CD4-positive, alpha-beta T cell (primary cell): Measurements from ENCODE around the gene KDM4B. TPM values are rescaled to one million over a fixed set of nuclear protein-coding genes. Genes with fewer than 3 reads are reported as not detected.

Source experiments
- ATAC-seq: fragments of 200-7000 bp; cut with Tn5 transposase; one replicate; pipeline ENCODE4 v1.10.0; 2022; ENCODE audit warnings: mild to moderate bottlenecking; ENCODE audit not compliant: poor library complexity
- CTCF ChIA-PET: fragments of 350-600 bp; sonication (Branson Sonifier 250); formaldehyde crosslinking; loops from one replicate; lab custom pipeline; 2021; ENCODE audit warnings: antibody characterized with exemption, inconsistent platforms; lab: Charles Lee
- POLR2A ChIA-PET: fragments of 350-600 bp; sonication (Branson Sonifier 250); formaldehyde crosslinking; loops from one replicate; lab custom pipeline; 2021; ENCODE audit warnings: antibody characterized with exemption, inconsistent platforms; lab: Charles Lee
- DNase-seq, 14 experiments: peaks; one replicate each; pipeline ENCODE4 v3.0.0-alpha.2; 2013 to 2020; ENCODE audit warnings: mixed read lengths in 2 of 14
- H3K27ac ChIP-seq, 2 donors: one replicate each; pipeline versions ENCODE4 v1.5.1 to v1.7.0; 2013; ENCODE audit warnings: low read length in 2 of 2, low read depth in 1 of 2, mild to moderate bottlenecking in 1 of 2
- H3K27me3 ChIP-seq, 2 experiments: 1 replicate in 1 of 2; 2 replicates in 1 of 2; pipeline versions ENCODE4 v1.6.1 to v1.7.0; 2013; ENCODE audit warnings: low read length in 2 of 2, control low read depth in 1 of 2, mild to moderate bottlenecking in 1 of 2, moderate library complexity in 1 of 2; ENCODE audit not compliant: insufficient read depth in 2 of 2, control insufficient read depth in 1 of 2
- H3K36me3 ChIP-seq: one replicate; pipeline ENCODE4 v1.6.1; 2013; ENCODE audit warnings: low read length, control low read depth; ENCODE audit not compliant: insufficient read depth
- H3K4me1 ChIP-seq: one replicate; pipeline ENCODE4 v1.6.1; 2013; ENCODE audit warnings: low read length, control low read depth; ENCODE audit not compliant: insufficient read depth
- H3K4me3 ChIP-seq: one replicate; pipeline ENCODE4 v1.5.1; 2013; ENCODE audit warnings: mild to moderate bottlenecking, low read length, moderate library complexity
- H3K9me3 ChIP-seq, 2 experiments: 1 replicate in 1 of 2; 2 replicates in 1 of 2; pipeline versions ENCODE4 v1.6.1 to v1.7.0; 2013; ENCODE audit warnings: low read length in 2 of 2, mild to moderate bottlenecking in 2 of 2, control low read depth in 1 of 2, moderate library complexity in 1 of 2; ENCODE audit not compliant: control insufficient read depth in 1 of 2, insufficient read depth in 1 of 2
- H3K27ac Mint-ChIP-seq: one replicate; pipeline ENCODE4 v1.8.0; 2020; ENCODE audit warnings: mixed read lengths
- H3K27me3 Mint-ChIP-seq: one replicate; pipeline ENCODE4 v1.8.0; 2021; ENCODE audit warnings: mixed read lengths
- H3K36me3 Mint-ChIP-seq: one replicate; pipeline ENCODE4 v1.8.0; 2021; ENCODE audit warnings: low read depth, mixed read lengths
- H3K4me1 Mint-ChIP-seq: one replicate; pipeline ENCODE4 v1.8.0; 2021; ENCODE audit warnings: low read depth, mixed read lengths
- H3K4me3 Mint-ChIP-seq: one replicate; pipeline ENCODE4 v1.8.0; 2020; ENCODE audit warnings: mild to moderate bottlenecking, mixed read lengths
- H3K9me3 Mint-ChIP-seq: one replicate; pipeline ENCODE4 v1.8.0; 2020; ENCODE audit warnings: mixed read lengths
- CTCF ChIP-seq: fragments of 200-600 bp; IDR thresholded peaks from one replicate; pipeline ENCODE4 v1.8.0; 2022; ENCODE audit warnings: antibody characterized with exemption, mild to moderate bottlenecking
- intact Hi-C, 2 experiments: fragments of 100-400 bp; cut with DNase I in 1 of 2; cut with micrococcal nuclease in 1 of 2; formaldehyde crosslinking; loops; one replicate each; pipeline versions ENCODE4 v1.15.1 to v1.9.0; 2023 to 2025; cut with DNase I, micrococcal nuclease
- total RNA-seq, 174 experiments: library from RNA in 2 of 174; stranded (reverse) in 2 of 174; gene quantifications; one replicate each; pipeline ENCODE4 v1.2.3 and lab custom pipeline; 2021 to 2026

The KDM4B gene
- total RNA-seq, 2 experiments from 2014 or later, result 41.8 to 42.5 TPM

GRCh38 chr19:5053661-5054060 lies 84.7 kb downstream of the KDM4B start:
- no peaks in the 10 kb centered on the region for H3K27me3 Mint-ChIP-seq
- peaks cover 40% of the 10 kb centered on the region for H3K36me3 ChIP-seq
- peaks cover under 1% of the 10 kb centered on the region for H3K4me1 ChIP-seq
- intact Hi-C loops, result no loop called here
- ATAC-seq (no peak), DNase-seq (no peak)
- no peak overlapping the region for H3K4me3 Mint-ChIP-seq
- no peak overlapping the region for H3K27ac ChIP-seq
- peaks cover 25% of the 10 kb centered on the region for H3K36me3 Mint-ChIP-seq
- ChIA-PET POLR2A (no interaction called here), CTCF (no interaction called here)
- no peaks in the 10 kb centered on the region for H3K27me3 ChIP-seq
- H3K9me3 ChIP-seq, result no peaks in the 10 kb centered on the region
- no peak for TF ChIP-seq CTCF
- H3K27ac Mint-ChIP-seq, result no peak overlapping the region
- no peak overlapping the region for H3K4me3 ChIP-seq
- H3K9me3 Mint-ChIP-seq, result no peaks in the 10 kb centered on the region
- no peaks in the 10 kb centered on the region for H3K4me1 Mint-ChIP-seq

- Mint-ChIP-seq H3K9me3 (no peaks in the 10 kb centered on the region), H3K4me3 (no peak overlapping the region), H3K4me1 (no peaks in the 10 kb centered on the region), H3K27ac (no peak overlapping the region), H3K27me3 (no peaks in the 10 kb centered on the region), H3K36me3 (peaks cover 25% of the 10 kb centered on the region)
- Histone ChIP-seq H3K9me3 (peaks cover 0 to 5% of the 10 kb centered on the region in 2 experiments), H3K4me3 (no peak overlapping the region), H3K27ac (no peak overlapping the region), H3K36me3 (peaks cover 34% of the 10 kb centered on the region), H3K27me3 (no peaks in the 10 kb centered on the region), H3K4me1 (no peaks in the 10 kb centered on the region)
- ChIA-PET POLR2A (no interaction called here), CTCF (no interaction called here)
- no peak for ATAC-seq
- TF ChIP-seq CTCF, result no peak
- intact Hi-C loops, result no loop called here
- no peak for DNase-seq
Observed at GRCh38 chr19:5054551-5055456, 85.9 kb downstream of the KDM4B start.

- Histone ChIP-seq H3K27me3 (no peaks in the 10 kb centered on the region), H3K4me3 (no peak overlapping the region), H3K4me1 (no peaks in the 10 kb centered on the region), H3K27ac (no peak overlapping the region), H3K9me3 (peaks cover 0 to 7% of the 10 kb centered on the region in 2 experiments), H3K36me3 (peaks cover 35% of the 10 kb centered on the region)
- no peak for TF ChIP-seq CTCF
- Mint-ChIP-seq H3K36me3 (peaks cover 20% of the 10 kb centered on the region), H3K27me3 (no peaks in the 10 kb centered on the region), H3K27ac (no peak overlapping the region), H3K9me3 (no peaks in the 10 kb centered on the region), H3K4me1 (no peaks in the 10 kb centered on the region), H3K4me3 (no peak overlapping the region)
- no peak for ATAC-seq
- intact Hi-C loops, result no loop called here
- ChIA-PET CTCF (no interaction called here), POLR2A (no interaction called here)
- DNase-seq, result no peak
Observed at GRCh38 chr19:5055457-5055776, 86.5 kb downstream of the KDM4B start.
